Stimulated activated CD4-positive, alpha-beta T cell treated with anti-CD3 and anti-CD28 coated beads, Interleukin-1b, Interleukin-23, amount 100 ng/mL, for 24 hours (primary cell): ENCODE data around the gene ANXA4.

Experiments
- DNase-seq, 4 experiments: peaks; one replicate each; pipeline ENCODE4 v3.0.0-alpha.2; 2020; ENCODE audit warnings: low read depth in 4 of 4, low spot score in 1 of 4

ANXA4 gene

GRCh38 chr2:69741575-69742321 is at the start of gene ANXA4:
Gene ANXA4 (plus strand): TSS chr2:69742134. CDS start chr2:69781566, 39,432 bp downstream.
- DNase-seq: peak; percentile 34 to 68 (median 46)

DNA sequence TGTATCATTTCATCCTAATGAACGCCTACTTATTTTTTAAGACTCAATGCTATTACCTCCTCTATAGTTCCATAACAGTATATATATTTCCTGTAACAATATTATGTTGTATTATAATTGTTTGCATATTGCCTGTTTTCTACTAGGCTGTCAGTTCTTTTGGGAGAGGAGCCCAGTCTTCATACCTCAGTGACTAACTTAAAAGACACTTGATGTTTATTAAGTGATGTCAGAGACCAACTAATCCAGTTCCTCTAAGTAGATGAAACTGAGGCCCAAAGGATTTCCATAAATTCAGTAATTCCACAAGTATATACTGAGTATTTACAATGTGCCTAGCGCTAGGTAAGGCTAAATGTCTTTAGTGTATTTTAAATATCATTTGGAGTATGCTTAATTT is 49.5 kb upstream of the ANXA4 start:
- DNase-seq: no peak

GRCh38 chr2:69693059-69693774 is 48.7 kb upstream of the ANXA4 start:
- DNase-seq: no peak

- no peak for DNase-seq
Measured at GRCh38 chr2:69693775-69694450, 48.0 kb upstream of the ANXA4 start.

DNA sequence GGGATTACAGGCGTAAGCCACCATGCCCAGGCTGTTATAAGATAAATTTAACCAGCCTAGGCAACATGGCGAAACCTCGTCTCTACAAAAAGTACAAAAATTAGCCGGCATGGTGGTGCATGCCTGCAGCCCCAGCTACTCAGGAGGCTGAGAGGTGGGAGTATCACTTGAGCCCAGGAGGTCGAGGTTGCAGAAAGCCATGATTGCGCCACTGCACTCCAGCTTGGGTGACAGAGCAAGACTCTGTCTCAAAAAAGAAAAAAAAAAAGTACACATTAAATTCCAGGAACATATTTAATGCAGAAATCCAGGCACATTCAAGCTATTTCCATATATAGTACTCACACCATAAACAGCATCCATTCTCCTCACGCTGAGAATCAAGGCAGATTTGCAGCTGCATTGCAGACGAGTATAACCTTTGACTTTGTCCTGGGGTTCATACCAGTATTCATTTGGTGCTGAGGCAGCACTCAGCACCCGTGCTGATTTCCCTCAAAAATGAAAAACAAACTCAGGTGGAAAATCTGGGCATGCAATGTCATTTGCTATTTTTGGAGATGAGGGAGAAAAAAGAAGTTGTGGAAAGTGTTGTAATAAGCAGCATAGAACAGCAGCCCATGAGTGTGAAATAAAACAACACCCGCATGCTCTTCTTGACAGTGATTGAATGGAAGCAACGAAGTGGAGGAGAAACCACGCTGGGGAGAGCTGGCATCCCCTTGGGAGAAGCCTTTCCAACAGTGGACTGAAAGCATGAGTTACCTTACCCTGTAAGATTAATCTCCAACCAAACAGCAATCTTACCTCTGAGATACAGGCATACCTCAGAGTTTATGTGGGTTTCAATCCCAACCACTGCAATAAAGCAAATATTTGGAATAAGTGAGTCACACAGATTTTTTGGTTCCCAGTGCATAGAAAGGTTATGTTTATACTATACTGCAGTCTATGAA is 46.8 kb upstream of the ANXA4 start:
- DNase-seq: no peak

DNA sequence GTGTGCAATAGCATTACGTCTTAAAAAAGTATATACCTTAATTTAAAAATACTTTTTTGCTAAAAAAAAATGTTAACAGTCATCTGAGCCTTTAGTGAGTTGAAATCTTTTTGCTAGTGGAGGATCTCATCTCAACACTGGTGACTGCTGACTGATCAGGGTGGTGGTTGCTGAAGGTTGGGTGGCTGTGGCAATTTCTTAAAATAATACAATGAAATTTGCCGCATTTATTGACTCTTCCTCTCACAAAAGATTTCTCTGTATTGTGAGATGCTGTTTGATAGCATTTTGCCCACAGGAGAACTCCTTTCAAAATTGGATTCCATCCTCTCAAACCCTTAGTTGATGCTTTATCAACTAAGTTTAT is 46.1 kb upstream of the ANXA4 start:
- DNase-seq: no peak

DNA sequence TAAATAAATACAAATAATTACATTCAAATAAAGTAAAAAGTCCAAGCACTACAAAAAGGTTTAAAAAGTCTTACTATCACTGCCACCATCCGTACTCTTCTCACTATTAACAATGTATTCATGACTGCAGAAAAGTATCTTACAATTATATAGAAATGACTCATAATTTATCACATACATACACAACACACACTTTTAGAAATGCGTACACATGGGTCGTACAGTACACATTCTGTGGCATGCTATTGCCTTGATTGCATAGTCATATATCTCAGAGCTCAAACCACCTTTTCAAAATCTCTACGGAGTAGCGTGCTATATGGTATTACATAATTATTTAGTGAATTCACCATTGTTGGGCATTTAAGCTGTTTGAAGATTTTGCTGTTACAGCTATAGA is 41.6 kb upstream of the ANXA4 start:
- DNase-seq: no peak

DNA sequence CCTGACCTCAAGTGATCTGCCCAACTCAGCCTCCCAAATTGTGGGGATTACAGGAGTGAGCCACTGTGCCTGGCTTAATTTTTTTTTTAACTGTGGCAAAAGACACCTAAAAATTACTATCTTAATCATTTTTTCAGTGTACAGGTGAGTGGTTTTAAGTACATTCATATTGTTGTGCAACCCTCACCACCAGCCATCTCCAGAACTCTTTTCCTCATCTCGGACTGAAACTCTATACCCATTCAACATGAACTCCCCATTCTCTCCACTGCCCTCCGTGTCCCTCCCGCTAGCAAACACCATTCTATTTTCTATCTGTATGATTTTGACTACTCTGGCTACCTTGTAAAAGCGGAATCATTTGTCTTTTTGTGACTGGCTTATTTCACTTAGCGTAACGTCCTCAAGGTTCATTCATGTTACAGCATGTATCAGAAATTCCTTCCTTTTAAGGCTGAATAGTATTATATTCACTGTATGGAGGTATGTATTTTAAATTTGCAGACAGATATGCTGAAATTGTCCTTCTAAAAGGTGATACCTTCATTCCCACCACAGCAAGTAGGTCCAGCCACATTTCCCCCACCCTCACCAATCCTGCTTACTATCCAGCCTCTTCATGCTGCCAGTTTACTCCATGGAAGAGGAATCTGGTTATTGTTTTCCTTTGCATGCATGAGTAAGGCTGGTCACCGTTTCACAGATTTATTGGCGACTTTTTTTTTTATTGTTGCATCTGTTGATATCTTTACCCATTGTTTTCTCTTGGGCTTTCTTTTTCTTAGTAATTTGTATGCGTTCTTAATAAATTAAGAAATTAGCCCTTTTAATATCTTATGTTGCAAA is 40.6 kb upstream of the ANXA4 start:
- no peak for DNase-seq

- no peak for DNase-seq
Measured at GRCh38 chr2:69703189-69703588, 38.7 kb upstream of the ANXA4 start.

DNA sequence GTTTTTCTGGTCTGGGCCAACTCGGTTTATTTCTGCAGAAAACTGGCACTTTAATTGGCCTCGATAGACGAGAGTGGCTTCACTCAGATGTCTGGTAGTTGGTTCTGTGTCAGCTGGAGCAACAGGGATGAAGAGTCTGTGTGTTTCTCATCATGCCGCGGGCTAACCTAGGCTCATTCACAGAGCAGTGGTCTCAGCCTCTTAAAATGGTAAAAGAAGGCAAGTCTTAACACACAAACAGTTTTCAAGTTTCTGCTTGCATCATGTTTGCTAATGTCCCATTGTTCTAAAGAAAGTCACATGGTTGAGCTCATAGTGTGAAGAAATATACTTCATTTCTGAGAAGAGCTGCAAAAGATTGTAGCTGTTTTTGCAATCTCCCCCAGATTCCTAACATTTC is 37.5 kb upstream of the ANXA4 start:
- DNase-seq: no peak

DNA sequence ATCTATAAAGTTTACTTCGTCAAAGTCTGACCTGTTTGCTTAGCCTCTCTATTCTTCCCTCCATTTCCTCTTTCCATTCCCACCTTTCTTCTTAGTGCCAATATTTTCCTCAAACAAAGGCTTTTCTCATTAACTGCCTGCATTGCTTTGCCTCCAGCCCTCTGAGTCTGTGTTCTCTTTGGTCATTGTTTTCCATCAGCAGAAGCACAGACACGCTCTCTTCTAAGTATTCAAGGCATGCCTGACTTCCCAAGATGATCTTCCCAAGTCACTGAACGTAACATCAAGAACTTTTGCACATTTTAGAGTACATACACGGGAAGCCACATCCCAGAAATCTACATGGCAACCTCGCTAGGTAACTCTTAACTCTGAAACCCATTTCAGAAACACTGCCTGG is 32.6 kb upstream of the ANXA4 start:
- DNase-seq: no peak

GRCh38 chr2:69711971-69712370 is 30.0 kb upstream of the ANXA4 start:
- DNase-seq: no peak

GRCh38 chr2:69714024-69714423 is 27.9 kb upstream of the ANXA4 start:
- no peak for DNase-seq

- DNase-seq: peak; percentile 80 to 85 (median 82)
Measured at GRCh38 chr2:69714539-69715220, 27.3 kb upstream of the ANXA4 start.

GRCh38 chr2:69715964-69716363 is 26.0 kb upstream of the ANXA4 start:
- DNase-seq: no peak

GRCh38 chr2:69716555-69717120 is 25.3 kb upstream of the ANXA4 start:
- DNase-seq: no peak

GRCh38 chr2:69717186-69717585 is 24.7 kb upstream of the ANXA4 start:
- no peak for DNase-seq

DNA sequence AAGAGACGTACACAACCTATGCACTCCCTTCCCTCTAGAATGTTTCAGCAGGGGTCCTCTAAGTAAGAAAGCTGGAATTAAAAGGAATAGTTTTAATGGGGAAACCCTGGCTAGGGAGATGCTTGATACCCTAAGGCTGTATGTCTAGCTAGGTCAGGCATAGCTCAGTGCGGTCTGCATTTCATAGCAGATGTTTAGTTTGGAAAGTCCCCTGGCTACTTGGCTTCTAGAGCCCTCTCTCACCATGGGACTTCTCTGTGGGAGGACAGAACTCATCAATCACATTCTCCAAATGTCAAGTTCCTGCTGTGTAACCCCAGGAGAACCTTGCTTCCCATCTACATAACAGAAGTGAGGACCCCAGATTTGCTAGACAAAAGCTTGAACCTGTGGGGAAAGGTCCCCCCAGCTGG is 24.1 kb upstream of the ANXA4 start:
- no peak for DNase-seq

DNA sequence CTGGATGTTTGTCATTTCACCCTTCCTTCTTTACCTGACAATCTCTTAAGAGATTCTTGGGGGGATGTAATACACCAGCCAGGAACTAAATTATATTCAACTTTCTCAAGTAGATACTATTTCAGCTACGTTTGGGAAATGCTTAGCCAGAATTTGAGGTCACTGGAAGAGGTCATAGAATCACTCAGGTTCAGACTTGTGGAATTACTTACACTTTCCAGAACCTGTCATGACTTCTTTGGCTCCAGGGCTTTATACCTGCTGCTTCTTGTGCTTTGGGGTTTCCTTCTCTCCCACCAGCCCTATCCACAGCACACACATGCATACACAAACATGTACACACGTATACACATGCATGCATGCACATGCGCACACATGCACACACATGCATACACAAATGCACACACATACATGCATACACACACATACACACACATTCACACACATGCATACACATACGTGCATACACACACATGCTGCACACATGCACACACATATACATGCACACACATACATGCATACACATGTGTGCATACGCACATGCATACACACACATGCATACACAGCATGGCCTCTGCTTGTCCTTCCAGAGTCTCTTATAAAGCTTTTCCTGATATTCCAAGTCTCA is 23.5 kb upstream of the ANXA4 start:
- DNase-seq: no peak
